ENCODE measurements around the gene MMP2. TPM values are rescaled to one million over a fixed set of nuclear protein-coding genes. Genes with fewer than 3 reads are reported as not detected.

Gene MMP2
- total and polyA plus RNA-seq, 7 donors = 16.0 to 60.9 (median 23.2) TPM

DNA sequence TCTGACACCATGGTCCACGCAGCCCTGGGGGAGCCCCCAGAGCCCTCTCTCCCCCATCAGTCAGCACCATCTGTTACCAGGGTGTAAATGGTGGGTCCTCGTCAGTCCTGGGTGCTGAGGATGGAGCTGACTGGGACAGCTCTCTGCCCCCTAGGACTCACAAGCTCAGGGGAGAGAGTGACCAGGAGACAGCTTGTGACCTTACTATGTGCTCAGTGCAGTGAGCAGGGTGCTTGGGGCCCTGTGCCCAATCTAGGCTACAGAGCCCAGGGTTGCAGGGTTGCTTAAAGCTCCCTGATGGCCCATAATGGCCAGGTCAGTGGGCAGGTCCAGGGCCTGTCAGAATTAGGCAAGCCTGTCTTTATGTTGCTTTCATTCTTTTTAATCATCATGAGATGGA is 11.3 kb downstream of the MMP2 start:
- H3K4me3 ChIP-seq = no peak overlapping the region
- intact Hi-C loops (cut with DNase I) = no loop called here
- 86 to 100% (median 95%) methylated on average over 2 of the region's 2 CpGs for WGBS, 3 donors
- DNase-seq (no peak), ATAC-seq (no peak)
- no peak overlapping the region for H3K27ac ChIP-seq
- H3K4me1 ChIP-seq = no peaks in the 10 kb centered on the region
- no peak for TF ChIP-seq CTCF (IDR thresholded peaks at IDR 0.05)
- peaks cover 0 to 4% (median 0%) of the 10 kb centered on the region in 3 donors for H3K27me3 ChIP-seq (ENCODE audit: insufficient read depth in 3 of 3, low read length in 2 of 3)
- peaks cover 0 to 14% of the 10 kb centered on the region in 2 donors for H3K36me3 ChIP-seq (ENCODE audit: insufficient read depth in 1 of 2, low read depth in 1 of 2)
- H3K9me3 ChIP-seq = no peaks in the 10 kb centered on the region

DNA sequence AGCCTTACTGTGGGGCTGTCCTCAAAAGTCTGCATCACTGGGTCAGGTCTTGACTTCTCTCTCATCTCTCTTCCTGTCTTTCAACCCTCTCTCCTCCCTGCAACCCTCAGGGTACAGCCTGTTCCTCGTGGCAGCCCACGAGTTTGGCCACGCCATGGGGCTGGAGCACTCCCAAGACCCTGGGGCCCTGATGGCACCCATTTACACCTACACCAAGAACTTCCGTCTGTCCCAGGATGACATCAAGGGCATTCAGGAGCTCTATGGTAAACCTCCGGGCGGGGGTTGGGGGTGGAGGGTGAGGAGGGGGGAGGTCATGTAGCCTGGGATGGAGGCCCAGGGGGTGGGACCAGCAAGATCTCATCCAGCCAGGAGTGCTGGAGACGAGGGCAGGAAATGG is 12.7 kb downstream of the MMP2 start:
- DNase-seq = no peak
- Histone ChIP-seq H3K4me1 (no peaks in the 10 kb centered on the region), H3K9me3 (no peaks in the 10 kb centered on the region), H3K4me3 (no peak overlapping the region), H3K27ac (no peak overlapping the region), H3K27me3 (ENCODE audit: insufficient read depth in 3 of 3, low read length in 2 of 3) (peaks cover 0 to 4% (median 0%) of the 10 kb centered on the region in 3 donors), H3K36me3 (ENCODE audit: insufficient read depth in 1 of 2, low read depth in 1 of 2) (peaks cover 0 to 11% of the 10 kb centered on the region in 2 donors)
- WGBS, 3 donors = 61 to 75% (median 69%) methylated on average over 7 of the region's 7 CpGs
- intact Hi-C loops (cut with DNase I) = no loop called here
- peak in 2 of 4 donors; percentile 8 to 22 for ATAC-seq
- TF ChIP-seq CTCF (IDR thresholded peaks at IDR 0.05) = no peak

DNA sequence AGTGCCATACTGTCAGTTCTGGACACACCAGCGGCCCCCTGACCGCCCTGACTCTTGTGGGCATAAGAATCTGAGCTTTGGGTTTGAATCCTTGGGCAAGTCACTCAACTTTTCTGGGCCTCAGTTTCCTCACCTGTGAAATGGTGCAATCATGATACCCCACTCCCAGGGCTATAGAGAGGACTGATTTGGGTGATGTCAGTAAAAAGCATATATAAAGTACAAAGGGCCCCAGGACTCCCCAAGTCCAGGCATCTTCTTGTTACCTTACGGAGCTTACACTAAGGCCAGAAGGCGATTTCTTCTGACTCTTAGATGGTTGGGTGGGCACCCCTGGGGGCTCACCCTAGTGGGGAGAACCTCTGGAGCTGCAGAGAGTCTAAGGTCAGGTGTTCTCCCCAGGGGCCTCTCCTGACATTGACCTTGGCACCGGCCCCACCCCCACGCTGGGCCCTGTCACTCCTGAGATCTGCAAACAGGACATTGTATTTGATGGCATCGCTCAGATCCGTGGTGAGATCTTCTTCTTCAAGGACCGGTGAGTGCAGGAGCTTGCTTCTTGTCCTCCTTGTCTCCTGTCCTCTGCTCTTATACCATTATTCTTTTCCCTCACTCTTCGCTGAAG is 13.9 kb downstream of the MMP2 start:
- TF ChIP-seq CTCF (IDR thresholded peaks at IDR 0.05) = no peak
- WGBS, 3 donors = 82 to 92% (median 85%) methylated on average over 10 of the region's 10 CpGs
- ATAC-seq = no peak
- Histone ChIP-seq H3K4me3 (no peak overlapping the region), H3K36me3 (ENCODE audit: insufficient read depth in 1 of 2, low read depth in 1 of 2) (peaks cover 0 to 11% of the 10 kb centered on the region in 2 donors), H3K9me3 (no peaks in the 10 kb centered on the region), H3K4me1 (no peaks in the 10 kb centered on the region), H3K27ac (no peak overlapping the region), H3K27me3 (ENCODE audit: insufficient read depth in 3 of 3, low read length in 2 of 3) (peaks cover 0 to 4% (median 0%) of the 10 kb centered on the region in 3 donors)
- intact Hi-C loops (cut with DNase I) = no loop called here
- no peak for DNase-seq

- ATAC-seq (peak; percentile 55 to 72 (median 62)), DNase-seq (no peak)
- intact Hi-C loops (cut with DNase I) = no loop called here
- Histone ChIP-seq H3K36me3 (ENCODE audit: insufficient read depth in 1 of 2, low read depth in 1 of 2) (no peaks in the 10 kb centered on the region), H3K4me3 (no peak overlapping the region), H3K9me3 (no peaks in the 10 kb centered on the region), H3K4me1 (no peaks in the 10 kb centered on the region), H3K27me3 (ENCODE audit: insufficient read depth in 3 of 3, low read length in 2 of 3) (no peaks in the 10 kb centered on the region), H3K27ac (no peak overlapping the region)
- WGBS, 3 donors = 23 to 35% (median 29%) methylated on average over 3 of the region's 3 CpGs
- peak; percentile 41 for TF ChIP-seq CTCF (IDR thresholded peaks at IDR 0.05)
These were observed 16.0 kb downstream of the MMP2 start for GRCh38 chr16:55494994-55495421.
